KMS-11 (cell line): ENCODE data around the gene NMU.
"Not testable (repeated sequence)": the region's sequence is repeated elsewhere in the genome, so short reads cannot be mapped to it uniquely, and the experiment has no call there.

ENCODE experiments used
- H2AFZ ChIP-seq: fragments of 200-600 bp; sonication (generic); 2 replicates; pipeline ENCODE4 v1.6.1; 2016; ENCODE audit warnings: antibody characterized with exemption, mixed run types, low read depth
- H3K27ac ChIP-seq: fragments of 200-600 bp; sonication (generic); 2 replicates; pipeline ENCODE4 v1.6.1; 2016; ENCODE audit warnings: mild to moderate bottlenecking, mixed run types
- H3K27me3 ChIP-seq: fragments of 200-600 bp; sonication (generic); 2 replicates; pipeline ENCODE4 v1.6.1; 2017; ENCODE audit warnings: mild to moderate bottlenecking, low read depth, mixed run types, moderate library complexity; ENCODE audit not compliant: insufficient read depth
- H3K36me3 ChIP-seq: fragments of 200-600 bp; sonication (generic); 2 replicates; pipeline ENCODE4 v1.6.1; 2017; ENCODE audit warnings: mild to moderate bottlenecking, mixed run types; ENCODE audit not compliant: insufficient read depth
- H3K4me1 ChIP-seq: fragments of 200-600 bp; sonication (generic); 2 replicates; pipeline ENCODE4 v1.6.1; 2016; ENCODE audit warnings: mild to moderate bottlenecking, low read depth, mixed run types; ENCODE audit not compliant: poor library complexity, severe bottlenecking
- H3K4me2 ChIP-seq: fragments of 200-600 bp; sonication (generic); 2 replicates; pipeline ENCODE4 v1.7.0; 2016; ENCODE audit warnings: mild to moderate bottlenecking, mixed run types
- H3K4me3 ChIP-seq: fragments of 200-600 bp; sonication (generic); IDR thresholded peaks from 2 replicates; pipeline ENCODE4 v1.6.1; 2017; ENCODE audit warnings: low read depth, low read length, mixed read lengths; ENCODE audit not compliant: insufficient read depth
- H3K79me2 ChIP-seq: fragments of 200-600 bp; sonication (generic); 2 replicates; pipeline ENCODE4 v1.6.1; 2016; ENCODE audit warnings: low read depth, mixed run types; ENCODE audit not compliant: insufficient read depth
- H3K9ac ChIP-seq: fragments of 200-600 bp; sonication (generic); 2 replicates; pipeline ENCODE4 v1.6.1; 2016; ENCODE audit warnings: mild to moderate bottlenecking, mixed run types
- H4K20me1 ChIP-seq: fragments of 200-600 bp; sonication (generic); 2 replicates; pipeline ENCODE4 v1.6.1; 2016; ENCODE audit warnings: mild to moderate bottlenecking, mixed run types; ENCODE audit not compliant: insufficient read depth
- CTCF ChIP-seq: fragments of 200-600 bp; sonication (generic); conservative IDR thresholded peaks from 2 replicates; pipeline ENCODE4 v1.6.1; 2017; ENCODE audit warnings: low read depth, mild to moderate bottlenecking, antibody characterized with exemption, low read length, moderate library complexity, mixed read lengths

The NMU gene

DNA sequence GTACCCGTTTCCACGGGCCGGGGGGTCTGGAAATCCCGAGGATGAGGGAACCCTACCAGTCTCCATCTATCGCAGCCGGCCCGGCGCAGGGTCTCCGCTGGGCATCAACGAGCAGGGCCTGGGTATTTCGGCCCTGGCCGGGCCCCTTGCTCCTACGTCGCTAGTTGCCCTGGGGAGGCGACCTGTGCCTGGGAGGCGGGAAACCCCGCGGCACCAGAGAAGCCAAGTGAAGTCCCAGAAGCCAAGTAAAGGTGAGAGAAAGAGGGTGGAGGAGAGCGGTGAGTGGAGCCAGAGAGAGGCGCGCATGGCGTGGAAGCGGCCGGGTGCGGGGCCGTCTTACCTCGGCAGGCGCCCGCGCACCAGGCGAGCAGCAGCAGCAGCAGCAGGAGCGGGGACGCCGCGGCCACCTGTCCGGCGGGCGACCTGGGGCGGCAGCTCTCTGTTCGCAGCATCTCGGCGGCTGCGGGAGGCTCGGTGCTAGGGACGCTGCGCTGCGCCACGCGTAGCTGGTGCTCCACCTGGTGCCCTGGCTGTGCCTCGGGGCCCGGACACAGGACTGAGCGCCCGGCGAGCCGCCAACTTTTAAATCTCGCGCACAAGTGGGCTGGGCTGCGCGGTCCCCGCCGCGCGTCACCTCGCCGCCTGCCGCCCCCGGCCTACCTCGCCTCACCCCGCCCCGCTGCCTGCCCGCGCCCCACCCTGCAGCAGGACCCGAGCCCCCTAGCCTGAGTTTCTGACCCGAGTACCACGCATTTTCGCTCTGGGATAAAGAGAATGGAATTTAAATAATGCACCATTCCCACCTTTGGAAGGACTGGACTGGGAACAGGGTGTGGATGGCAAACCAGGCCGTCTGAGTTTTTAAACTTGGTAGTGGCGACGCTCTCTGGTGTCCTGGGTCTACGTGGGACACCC is at the start of gene NMU:
TSS of gene NMU (minus strand) at position 558 of the 915 bp plus-strand sequence. CDS start at position 452, 106 bp downstream.
- no peaks in the 10 kb centered on the region for H3K36me3 ChIP-seq
- no peak within 1 kb of the TSS for H3K27ac ChIP-seq
- no peak within 1 kb of the TSS for H3K9ac ChIP-seq
- H3K4me2 ChIP-seq = no peak within 1 kb of the TSS
- no peaks in the 10 kb centered on the region for H3K4me1 ChIP-seq
- H3K79me2 ChIP-seq = no peaks in the 10 kb centered on the region
- H4K20me1 ChIP-seq = no peaks in the 10 kb centered on the region
- H3K27me3 ChIP-seq = no peaks in the 10 kb centered on the region
- no peak for TF ChIP-seq CTCF
- H3K4me3 ChIP-seq = no peak within 1 kb of the TSS
- no peak within 1 kb of the TSS for H2AFZ ChIP-seq

- Histone ChIP-seq H3K9ac (no peak overlapping the region), H3K4me1 (no peaks in the 10 kb centered on the region), H3K4me2 (no peak overlapping the region), H3K79me2 (no peaks in the 10 kb centered on the region), H3K27ac (no peak overlapping the region), H4K20me1 (no peaks in the 10 kb centered on the region), H3K27me3 (no peaks in the 10 kb centered on the region), H3K4me3 (no peak overlapping the region), H3K36me3 (no peaks in the 10 kb centered on the region), H2AFZ (no peak overlapping the region)
- TF ChIP-seq CTCF = no peak
Measured at GRCh38 chr4:55684276-55684675, 48.2 kb upstream of the NMU start.

DNA sequence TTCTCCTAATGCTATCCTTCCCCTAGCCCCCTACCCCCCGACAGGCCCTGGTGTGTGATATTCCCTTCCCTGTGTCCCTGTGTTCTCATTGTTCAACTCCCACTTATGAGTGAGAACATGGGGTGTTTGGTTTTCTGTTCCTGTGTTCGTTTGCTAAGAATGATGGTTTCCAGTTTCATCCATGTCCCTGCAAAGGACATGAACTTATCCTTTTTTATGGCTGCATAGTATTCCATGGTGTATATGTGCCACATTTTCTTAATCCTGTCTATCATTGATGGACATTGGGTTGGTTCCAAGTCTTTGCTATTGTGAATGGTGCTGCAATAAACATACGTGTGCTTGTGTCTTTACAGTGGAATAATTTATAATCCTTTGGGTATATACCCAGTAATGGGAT is 46.7 kb upstream of the NMU start:
- H3K79me2 ChIP-seq, H3K27me3 ChIP-seq, H3K4me2 ChIP-seq, H3K4me1 ChIP-seq, H3K36me3 ChIP-seq, H3K9ac ChIP-seq, H4K20me1 ChIP-seq, H3K4me3 ChIP-seq, H2AFZ ChIP-seq, H3K27ac ChIP-seq: not testable (repeated sequence)

DNA sequence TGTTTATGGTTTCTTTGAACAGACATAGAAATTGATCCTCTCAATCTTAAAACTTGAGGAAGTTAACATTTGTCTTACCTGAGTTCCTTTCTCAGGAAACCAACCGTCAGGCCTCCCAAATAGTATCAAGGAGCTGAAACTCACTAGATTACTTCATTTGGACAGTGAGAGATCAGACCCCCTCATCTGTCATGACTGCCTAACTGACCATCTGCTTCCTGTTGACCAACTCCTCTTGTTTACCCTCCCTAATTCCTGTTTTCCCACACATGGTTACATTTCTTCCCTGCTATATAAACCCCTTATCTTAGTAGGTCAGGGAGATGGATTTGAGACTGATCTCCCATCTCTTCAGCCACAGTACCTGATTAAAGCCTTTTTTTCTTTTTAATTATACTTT is 46.2 kb upstream of the NMU start:
- Histone ChIP-seq H3K9ac (no peak overlapping the region), H4K20me1 (no peaks in the 10 kb centered on the region), H3K27me3 (no peaks in the 10 kb centered on the region), H3K79me2 (no peaks in the 10 kb centered on the region), H3K36me3 (no peaks in the 10 kb centered on the region), H2AFZ (no peak overlapping the region), H3K27ac (no peak overlapping the region), H3K4me3 (no peak overlapping the region), H3K4me1 (no peaks in the 10 kb centered on the region), H3K4me2 (no peak overlapping the region)
- no peak for TF ChIP-seq CTCF

- H3K4me2 ChIP-seq = no peak overlapping the region
- no peaks in the 10 kb centered on the region for H3K36me3 ChIP-seq
- H3K79me2 ChIP-seq = no peaks in the 10 kb centered on the region
- no peak overlapping the region for H3K4me3 ChIP-seq
- H3K4me1 ChIP-seq = peaks cover 1% of the 10 kb centered on the region
- no peak for TF ChIP-seq CTCF
- H3K27me3 ChIP-seq = no peaks in the 10 kb centered on the region
- no peak overlapping the region for H3K27ac ChIP-seq
- no peaks in the 10 kb centered on the region for H4K20me1 ChIP-seq
- no peak overlapping the region for H3K9ac ChIP-seq
- H2AFZ ChIP-seq = no peak overlapping the region
Measured at GRCh38 chr4:55681430-55681829, 45.3 kb upstream of the NMU start.
